Measurements from ENCODE around the gene GSX2.

Gene GSX2

GRCh38 chr4:54097152-54097551 is 2.8 kb upstream of the GSX2 start:
- TF ChIP-seq CTCF (IDR thresholded peaks at IDR 0.05) = no peak
- H3K27ac Mint-ChIP-seq = no peak overlapping the region

GRCh38 chr4:54098375-54098774 is 1.6 kb upstream of the GSX2 start:
- Mint-ChIP-seq H3K4me3 (peak overlapping the region; percentile 66), H3K36me3 (ENCODE audit: low read depth) (no peaks in the 10 kb centered on the region), H3K27ac (no peak overlapping the region), H3K27me3 (ENCODE audit: low read depth, poor library complexity) (peaks cover 100% of the 10 kb centered on the region), H3K4me1 (peaks cover 57% of the 10 kb centered on the region), H3K9me3 (no peaks in the 10 kb centered on the region)
- no peak for DNase-seq
- no peak for TF ChIP-seq CTCF (IDR thresholded peaks at IDR 0.05)

More at GRCh38 chr4:54097152-54097551, 2.8 kb upstream of the GSX2 start:
- no peaks in the 10 kb centered on the region for H3K36me3 Mint-ChIP-seq (ENCODE audit: low read depth)
- no peak for DNase-seq
- no peaks in the 10 kb centered on the region for H3K9me3 Mint-ChIP-seq
- H3K27me3 Mint-ChIP-seq (ENCODE audit: low read depth, poor library complexity) = peaks cover 100% of the 10 kb centered on the region
- no peak overlapping the region for H3K4me3 Mint-ChIP-seq
- H3K4me1 Mint-ChIP-seq = peaks cover 51% of the 10 kb centered on the region

GRCh38 chr4:54099287-54099747 is 646 bp upstream of the GSX2 start:
- peaks cover 100% of the 10 kb centered on the region for H3K27me3 Mint-ChIP-seq (ENCODE audit: low read depth, poor library complexity)
- no peaks in the 10 kb centered on the region for H3K36me3 Mint-ChIP-seq (ENCODE audit: low read depth)
- H3K9me3 Mint-ChIP-seq = no peaks in the 10 kb centered on the region
- peak overlapping the region; percentile 66 for H3K4me3 Mint-ChIP-seq
- H3K4me1 Mint-ChIP-seq = peaks cover 63% of the 10 kb centered on the region
- H3K27ac Mint-ChIP-seq = no peak overlapping the region
- peak; percentile 42 for DNase-seq
- no peak for TF ChIP-seq CTCF (IDR thresholded peaks at IDR 0.05)

DNA sequence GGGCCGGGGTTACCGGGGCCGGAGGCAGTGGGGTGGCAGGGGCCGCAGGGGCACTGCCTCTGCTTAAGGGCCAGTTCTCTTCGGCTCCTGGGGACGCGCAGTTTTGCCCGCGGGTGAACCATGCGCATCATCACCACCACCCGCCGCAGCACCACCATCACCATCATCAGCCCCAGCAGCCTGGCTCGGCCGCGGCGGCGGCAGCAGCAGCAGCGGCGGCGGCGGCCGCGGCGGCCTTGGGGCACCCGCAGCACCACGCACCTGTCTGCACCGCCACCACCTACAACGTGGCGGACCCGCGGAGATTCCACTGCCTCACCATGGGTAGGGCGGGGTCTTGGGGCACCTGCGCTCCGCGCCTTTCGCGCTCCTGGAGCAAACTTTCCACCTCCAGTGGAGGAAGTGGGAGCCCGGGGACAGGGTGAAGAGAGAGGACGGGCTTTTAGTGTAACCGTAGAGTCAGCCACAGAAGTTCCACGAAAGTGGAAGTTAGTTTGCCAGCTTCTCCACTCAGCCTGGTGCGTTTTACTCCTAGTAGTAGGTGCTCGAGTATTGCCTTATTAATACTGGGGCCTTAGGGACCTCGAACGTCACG is 729 bp downstream of the GSX2 start:
- Mint-ChIP-seq H3K4me3 (peak overlapping the region; percentile 54), H3K27ac (no peak overlapping the region), H3K36me3 (ENCODE audit: low read depth) (no peaks in the 10 kb centered on the region), H3K27me3 (ENCODE audit: low read depth, poor library complexity) (peaks cover 100% of the 10 kb centered on the region), H3K4me1 (peaks cover 59% of the 10 kb centered on the region), H3K9me3 (no peaks in the 10 kb centered on the region)
- DNase-seq = peak; percentile 35
- no peak for TF ChIP-seq CTCF (IDR thresholded peaks at IDR 0.05)

DNA sequence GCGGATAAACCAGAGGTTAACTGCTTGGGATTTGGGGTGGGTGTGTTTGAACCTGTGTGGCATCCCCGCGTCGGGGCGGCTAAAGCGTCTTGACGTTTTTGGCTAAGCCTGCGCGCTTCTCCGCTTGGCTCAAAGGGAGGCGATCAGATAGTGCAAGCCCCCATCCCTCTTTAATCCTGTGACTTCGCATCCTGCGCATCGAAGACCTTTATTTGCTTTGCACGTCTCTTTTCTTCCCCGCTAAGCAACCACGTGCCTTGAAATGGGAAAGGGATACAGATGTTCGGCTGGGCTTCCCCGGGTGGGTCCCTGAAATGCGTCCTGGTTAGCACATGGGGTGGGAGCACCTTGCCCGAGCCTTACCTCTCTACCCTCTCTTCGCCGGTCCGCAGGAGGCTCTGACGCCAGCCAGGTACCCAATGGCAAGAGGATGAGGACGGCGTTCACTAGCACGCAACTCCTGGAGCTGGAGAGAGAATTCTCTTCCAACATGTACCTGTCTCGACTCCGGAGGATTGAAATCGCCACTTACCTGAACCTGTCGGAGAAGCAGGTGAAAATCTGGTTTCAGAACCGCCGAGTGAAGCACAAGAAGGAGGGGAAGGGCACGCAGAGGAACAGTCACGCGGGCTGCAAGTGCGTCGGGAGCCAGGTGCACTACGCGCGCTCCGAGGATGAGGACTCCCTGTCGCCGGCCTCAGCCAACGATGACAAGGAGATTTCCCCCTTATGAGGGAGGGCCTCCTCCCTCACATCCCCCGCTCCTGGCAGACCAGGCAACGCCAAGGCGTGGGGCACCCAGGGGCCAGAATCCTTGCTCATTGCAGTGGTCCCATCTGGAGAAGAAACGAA is 1.5 kb downstream of the GSX2 start:
- Mint-ChIP-seq H3K27me3 (ENCODE audit: low read depth, poor library complexity) (peaks cover 100% of the 10 kb centered on the region), H3K4me1 (peaks cover 52% of the 10 kb centered on the region), H3K4me3 (peak overlapping the region; percentile 54)

More for the DNA sequence above, 1.5 kb downstream of the GSX2 start:
- no peak for TF ChIP-seq CTCF (IDR thresholded peaks at IDR 0.05)
- no peaks in the 10 kb centered on the region for H3K9me3 Mint-ChIP-seq
- H3K27ac Mint-ChIP-seq = no peak overlapping the region
- H3K36me3 Mint-ChIP-seq (ENCODE audit: low read depth) = no peaks in the 10 kb centered on the region
- no peak for DNase-seq
